ENCODE measurements around the gene JUNB. TPM values are rescaled to one million over a fixed set of nuclear protein-coding genes. Genes with fewer than 3 reads are reported as not detected.
A peak's percentile ranks its signal among the peaks of the same experiment; 100 is the strongest.

JUNB gene
- total and polyA plus RNA-seq, 2 of the 8 experiments (the other 6 are each of a cell fraction or from before 2014, with no cell fraction given) = 7.4 to 10.0 TPM

DNA sequence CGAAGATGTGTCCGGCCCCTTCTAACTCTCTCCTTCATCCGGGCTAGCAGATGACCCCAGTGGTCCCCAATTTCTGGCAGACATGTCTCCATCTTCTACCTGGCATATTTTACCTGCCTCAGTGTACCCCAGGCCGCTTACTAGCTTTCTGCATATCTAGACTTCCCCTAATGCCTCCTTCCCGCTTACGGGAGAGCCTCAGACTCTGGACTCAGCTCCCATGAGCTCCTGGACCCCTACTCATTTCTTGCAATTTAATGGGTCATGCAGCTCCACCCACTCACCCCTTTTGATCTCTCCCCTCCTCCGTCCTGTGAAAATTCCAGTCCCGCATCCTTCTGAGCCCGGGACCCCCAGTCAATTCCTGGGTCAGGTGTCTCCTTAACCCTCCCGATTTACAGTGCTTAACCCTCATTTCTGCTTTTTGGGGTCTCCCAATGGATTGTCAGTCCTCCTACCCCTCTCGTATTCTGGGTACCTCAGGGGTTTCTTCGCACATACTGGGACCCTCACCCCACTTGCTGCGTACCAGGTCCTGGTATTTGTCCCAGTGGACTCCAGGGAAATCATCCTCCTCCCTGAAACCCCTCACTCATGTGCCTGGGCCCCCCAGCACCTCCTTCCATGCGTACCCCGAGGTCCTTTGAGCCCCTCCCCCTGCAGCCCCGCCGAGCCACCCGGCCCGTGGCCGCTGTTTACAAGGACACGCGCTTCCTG, 500 bp upstream of the JUNB start:
- Histone ChIP-seq H3K56ac (replicated peaks; ENCODE audit: insufficient read length, low read depth, low read length) (no peak overlapping the region), H3K14ac (ENCODE audit: insufficient read length) (no peak overlapping the region), H3K27ac (ENCODE audit: low read depth, low read length) (no peak overlapping the region), H2BK5ac (ENCODE audit: low read depth, low read length) (no peak overlapping the region), H3K23ac (ENCODE audit: insufficient read length) (no peak overlapping the region), H3K4ac (replicated peaks; ENCODE audit: insufficient read length, low read depth, low read length) (no peak overlapping the region), H3K9me3 (ENCODE audit: insufficient read depth in 2 of 2, low read depth in 1 of 2, low read length in 1 of 2) (no peaks in the 10 kb centered on the region), H2BK15ac (ENCODE audit: low read length) (no peak overlapping the region), H4K8ac (ENCODE audit: extremely low read depth, insufficient read depth, low read length) (no peak overlapping the region), H2BK120ac (replicated peaks; ENCODE audit: low read depth, low read length) (no peak overlapping the region), H4K5ac (ENCODE audit: insufficient read length, low read depth, low read length) (no peak overlapping the region), H3K18ac (ENCODE audit: extremely low read depth, low read length) (no peak overlapping the region), H3K4me1 (replicated peaks in 1 of 4; ENCODE audit: control insufficient read depth in 3 of 4, insufficient read depth in 4 of 4, low read length in 3 of 4) (peaks cover 6 to 32% (median 22%) of the 10 kb centered on the region in 4 experiments), H3K79me1 (ENCODE audit: low read depth, low read length) (no peaks in the 10 kb centered on the region), H4K91ac (replicated peaks; ENCODE audit: insufficient read length, low read length) (no peak overlapping the region), H2BK20ac (ENCODE audit: low read length) (no peak overlapping the region), H2BK12ac (ENCODE audit: low read depth, low read length) (no peak overlapping the region), H3K27me3 (replicated peaks in 1 of 4; ENCODE audit: control insufficient read depth in 3 of 4, extremely low read depth in 1 of 4, insufficient read depth in 3 of 4, low read length in 3 of 4) (peaks cover 0 to 18% (median 13%) of the 10 kb centered on the region in 4 experiments; a peak in 5 of 7 replicates), H3K9ac (replicated peaks in 1 of 4; ENCODE audit: extremely low read depth in 1 of 4, low read depth in 3 of 4, low read length in 3 of 4) (no peak overlapping the region), H3K4me3 (ENCODE audit: extremely low read depth in 1 of 4, insufficient read depth in 2 of 4, low read depth in 3 of 4, low read length in 4 of 4) (peak overlapping the region; percentile 46 to 71 (median 54)), H4K20me1 (replicated peaks in 1 of 2; ENCODE audit: control insufficient read depth in 1 of 2, insufficient read depth in 2 of 2, low read length in 2 of 2) (no peaks in the 10 kb centered on the region), H3K36me3 (ENCODE audit: control insufficient read depth in 2 of 4, insufficient read depth in 4 of 4, low read length in 3 of 4) (no peaks in the 10 kb centered on the region), H3K79me2 (ENCODE audit: control insufficient read depth in 1 of 2, insufficient read depth in 2 of 2, low read length in 2 of 2) (no peaks in the 10 kb centered on the region), H3K4me2 (ENCODE audit: insufficient read depth in 1 of 2, low read depth in 2 of 2, low read length in 2 of 2) (peak overlapping the region; percentile 74 to 97), H3K23me2 (ENCODE audit: low read depth, low read length) (peaks cover 29% of the 10 kb centered on the region), H2AK5ac (ENCODE audit: low read depth, low read length) (no peak overlapping the region; the same call in 1 of the 2 replicates), H2AFZ (ENCODE audit: low read length) (no peak overlapping the region)
- WGBS, 2 experiments (ENCODE audit: extremely low coverage in 1 of 2, insufficient coverage in 1 of 2, insufficient read length in 1 of 2, insufficient replicate concordance in 2 of 2, low coverage in 1 of 2, low lambda C conversion rate in 2 of 2, missing lambda C conversion rate in 1 of 2) = 12% methylated on average over 14 of the region's 22 CpGs; no CpG with 5 or more reads in 1 of the 2 experiments
- POLR2A ChIA-PET (ENCODE audit: partially characterized antibody) = interaction anchor here (0.8 to 15.2 kb wide), 15 partner anchors 10 to 110 kb away, joined by 3 to 317 read pairs (median 7); partner anchors contain the start of genes DNASE2, GET3, HOOK2 and PRDX2
- CTCF ChIA-PET (ENCODE audit: partially characterized antibody) = interaction anchor here (1.1 to 17.9 kb wide), 5 partner anchors 11 to 30 kb away, joined by 3 to 288 read pairs (median 14); partner anchors contain the start of genes RNASEH2A and THSD8
- DNase-seq (ENCODE audit: low read depth in 1 of 2, low spot score in 2 of 2) (no peak), FAIRE-seq (no peak)
- TF ChIP-seq, protein P1, sequence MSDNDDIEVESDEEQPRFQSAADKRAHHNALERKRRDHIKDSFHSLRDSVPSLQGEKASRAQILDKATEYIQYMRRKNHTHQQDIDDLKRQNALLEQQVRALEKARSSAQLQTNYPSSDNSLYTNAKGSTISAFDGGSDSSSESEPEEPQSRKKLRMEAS (IDR thresholded peaks at IDR 0.05) = peak; percentile 84
- no peak for TF ChIP-seq TEAD4 (IDR thresholded peaks at IDR 0.05; ENCODE audit: low read depth, low read length)
- peak in 1 of 2 experiments; percentile 36; a peak in 1 of 4 replicates for TF ChIP-seq HDAC2 (IDR thresholded peaks at IDR 0.05; ENCODE audit: borderline replicate concordance in 1 of 2, low read depth in 2 of 2, low read length in 2 of 2)
